Right atrium auricular region (tissue), 2 donors: Measurements from ENCODE around the gene RAB40B. TPM values are rescaled to one million over a fixed set of nuclear protein-coding genes. Genes with fewer than 3 reads are reported as not detected.

Experiments used
- DNase-seq: peaks from one replicate; pipeline ENCODE4 v3.0.0-alpha.2; 2019; ENCODE audit warnings: low spot score
- H3K27ac ChIP-seq, 2 donors: fragments of 200-600 bp; sonication (generic); 1 replicate in 1 of 2; 2 replicates in 1 of 2; pipeline ENCODE4 v1.5.1; 2016 to 2019
- H3K27me3 ChIP-seq, 2 donors: fragments of 200-600 bp; sonication (generic); one replicate each; pipeline versions ENCODE4 v1.5.1 to v1.6.0; 2017 to 2019
- H3K36me3 ChIP-seq: fragments of 200-600 bp; sonication (generic); one replicate; pipeline ENCODE4 v1.5.1; 2016
- H3K4me1 ChIP-seq, 2 donors: fragments of 200-600 bp; sonication (generic); one replicate each; pipeline versions ENCODE4 v1.5.1 to v1.6.0; 2017 to 2019
- H3K4me3 ChIP-seq, 2 donors: fragments of 200-600 bp; sonication (generic); 1 replicate in 1 of 2; 2 replicates in 1 of 2; pipeline ENCODE4 v1.5.1; 2017 to 2019; ENCODE audit warnings: mild to moderate bottlenecking in 1 of 2, moderate library complexity in 1 of 2
- H3K9me3 ChIP-seq, 2 donors: fragments of 200-600 bp; sonication (generic); one replicate each; pipeline ENCODE4 v1.5.1; 2019
- total RNA-seq, 2 donors: library from RNA; depleted of rRNA; stranded (reverse); fragments of >200 nt; gene quantifications; one replicate each; pipeline ENCODE4 v1.1.0, GENCODE V29; 2016
- TF ChIP-seq, protein P1 (sequence below), 2 donors: fragments of 200-600 bp; sonication (generic); IDR thresholded peaks; one replicate each; pipeline ENCODE4 v1.5.1; 2019; ENCODE audit warnings: antibody characterized with exemption in 2 of 2

Gene RAB40B
- total RNA-seq, 2 donors from 2014 or later: 10.2 to 20.8 TPM

DNA sequence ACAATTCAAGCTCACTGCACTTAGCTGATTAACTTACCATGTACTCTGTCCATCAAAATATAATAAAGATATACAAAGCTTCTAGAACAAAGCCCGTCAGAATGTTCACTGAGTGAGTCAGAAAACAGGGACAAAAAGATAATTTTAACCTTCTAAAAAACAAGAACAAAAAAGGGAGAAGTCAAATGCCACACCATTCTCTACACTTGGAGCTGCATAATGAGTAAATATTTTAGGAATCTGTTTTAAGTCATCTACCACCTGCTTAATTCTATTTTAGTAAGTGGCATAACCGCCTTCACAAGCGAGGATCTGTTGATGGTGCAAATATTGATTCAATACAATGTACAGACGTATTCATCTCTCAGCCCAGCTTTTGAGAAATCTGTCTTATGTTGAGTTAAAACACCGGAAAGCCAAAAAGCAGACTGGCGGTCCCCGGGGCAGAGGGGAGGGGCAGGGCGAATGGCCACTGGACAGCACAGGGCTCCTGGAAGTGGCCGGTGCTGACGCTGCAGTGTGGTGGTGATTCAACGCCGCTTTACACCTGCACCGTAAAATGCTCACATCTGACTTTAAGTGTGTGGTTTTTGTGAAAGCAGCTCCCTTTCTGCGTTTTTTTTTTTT, 20.1 kb downstream of the RAB40B start:
- no peak for DNase-seq
- Histone ChIP-seq H3K4me1 (no peaks in the 10 kb centered on the region), H3K27ac (no peak overlapping the region), H3K9me3 (peaks cover 0 to 8% of the 10 kb centered on the region in 2 donors), H3K4me3 (no peak overlapping the region), H3K27me3 (no peaks in the 10 kb centered on the region), H3K36me3 (no peaks in the 10 kb centered on the region)
- TF ChIP-seq, protein P1, sequence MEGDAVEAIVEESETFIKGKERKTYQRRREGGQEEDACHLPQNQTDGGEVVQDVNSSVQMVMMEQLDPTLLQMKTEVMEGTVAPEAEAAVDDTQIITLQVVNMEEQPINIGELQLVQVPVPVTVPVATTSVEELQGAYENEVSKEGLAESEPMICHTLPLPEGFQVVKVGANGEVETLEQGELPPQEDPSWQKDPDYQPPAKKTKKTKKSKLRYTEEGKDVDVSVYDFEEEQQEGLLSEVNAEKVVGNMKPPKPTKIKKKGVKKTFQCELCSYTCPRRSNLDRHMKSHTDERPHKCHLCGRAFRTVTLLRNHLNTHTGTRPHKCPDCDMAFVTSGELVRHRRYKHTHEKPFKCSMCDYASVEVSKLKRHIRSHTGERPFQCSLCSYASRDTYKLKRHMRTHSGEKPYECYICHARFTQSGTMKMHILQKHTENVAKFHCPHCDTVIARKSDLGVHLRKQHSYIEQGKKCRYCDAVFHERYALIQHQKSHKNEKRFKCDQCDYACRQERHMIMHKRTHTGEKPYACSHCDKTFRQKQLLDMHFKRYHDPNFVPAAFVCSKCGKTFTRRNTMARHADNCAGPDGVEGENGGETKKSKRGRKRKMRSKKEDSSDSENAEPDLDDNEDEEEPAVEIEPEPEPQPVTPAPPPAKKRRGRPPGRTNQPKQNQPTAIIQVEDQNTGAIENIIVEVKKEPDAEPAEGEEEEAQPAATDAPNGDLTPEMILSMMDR (IDR thresholded peaks at IDR 0.05): no peak

DNA sequence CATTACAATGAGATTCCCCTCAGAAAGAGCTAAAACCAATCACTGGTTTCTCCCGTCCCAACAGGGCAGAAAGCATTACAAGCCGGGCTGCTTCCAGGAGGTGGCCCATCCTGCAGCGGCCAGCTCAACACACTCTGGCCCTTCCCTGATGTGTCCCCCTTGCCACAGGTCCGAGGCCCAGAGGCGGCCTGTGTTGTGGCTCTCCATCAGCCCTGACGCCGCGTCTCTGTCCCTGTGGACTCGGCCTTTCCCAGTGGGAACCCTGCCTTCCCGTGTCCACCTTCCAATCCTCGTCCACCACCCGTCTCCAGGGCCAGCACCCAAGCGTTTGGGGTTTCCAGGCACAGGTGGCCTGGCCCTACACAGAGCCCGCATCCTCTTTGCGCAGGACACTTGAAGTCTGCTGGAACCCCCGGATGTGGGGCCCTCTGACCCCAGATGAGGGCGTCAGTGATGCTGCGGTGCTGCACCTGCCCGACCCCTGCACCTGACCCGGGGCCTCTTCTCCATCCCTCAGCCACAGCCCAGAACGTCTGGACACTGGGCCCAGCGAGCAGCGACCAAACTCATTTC, 21.1 kb downstream of the RAB40B start:
- peaks cover 0 to 8% of the 10 kb centered on the region in 2 donors for H3K9me3 ChIP-seq
- H3K4me1 ChIP-seq: no peaks in the 10 kb centered on the region
- H3K27ac ChIP-seq: no peak overlapping the region
- no peak for DNase-seq
- H3K36me3 ChIP-seq: no peaks in the 10 kb centered on the region
- H3K27me3 ChIP-seq: no peaks in the 10 kb centered on the region
- TF ChIP-seq, protein P1 (IDR thresholded peaks at IDR 0.05): no peak
- H3K4me3 ChIP-seq: no peak overlapping the region

GRCh38 chr17:82675476-82676245, 22.8 kb downstream of the RAB40B start:
- no peaks in the 10 kb centered on the region for H3K27me3 ChIP-seq
- no peaks in the 10 kb centered on the region for H3K4me1 ChIP-seq
- no peak overlapping the region for H3K4me3 ChIP-seq
- H3K9me3 ChIP-seq: no peaks in the 10 kb centered on the region
- H3K27ac ChIP-seq: no peak overlapping the region
- no peak for DNase-seq
- TF ChIP-seq, protein P1 (IDR thresholded peaks at IDR 0.05): no peak
- H3K36me3 ChIP-seq: no peaks in the 10 kb centered on the region

- TF ChIP-seq, protein P1 (IDR thresholded peaks at IDR 0.05): no peak
- DNase-seq: no peak
- Histone ChIP-seq H3K27me3 (no peaks in the 10 kb centered on the region), H3K27ac (no peak overlapping the region), H3K9me3 (no peaks in the 10 kb centered on the region), H3K36me3 (no peaks in the 10 kb centered on the region), H3K4me1 (no peaks in the 10 kb centered on the region), H3K4me3 (no peak overlapping the region)
Observed at GRCh38 chr17:82674656-82675475, 23.6 kb downstream of the RAB40B start.

DNA sequence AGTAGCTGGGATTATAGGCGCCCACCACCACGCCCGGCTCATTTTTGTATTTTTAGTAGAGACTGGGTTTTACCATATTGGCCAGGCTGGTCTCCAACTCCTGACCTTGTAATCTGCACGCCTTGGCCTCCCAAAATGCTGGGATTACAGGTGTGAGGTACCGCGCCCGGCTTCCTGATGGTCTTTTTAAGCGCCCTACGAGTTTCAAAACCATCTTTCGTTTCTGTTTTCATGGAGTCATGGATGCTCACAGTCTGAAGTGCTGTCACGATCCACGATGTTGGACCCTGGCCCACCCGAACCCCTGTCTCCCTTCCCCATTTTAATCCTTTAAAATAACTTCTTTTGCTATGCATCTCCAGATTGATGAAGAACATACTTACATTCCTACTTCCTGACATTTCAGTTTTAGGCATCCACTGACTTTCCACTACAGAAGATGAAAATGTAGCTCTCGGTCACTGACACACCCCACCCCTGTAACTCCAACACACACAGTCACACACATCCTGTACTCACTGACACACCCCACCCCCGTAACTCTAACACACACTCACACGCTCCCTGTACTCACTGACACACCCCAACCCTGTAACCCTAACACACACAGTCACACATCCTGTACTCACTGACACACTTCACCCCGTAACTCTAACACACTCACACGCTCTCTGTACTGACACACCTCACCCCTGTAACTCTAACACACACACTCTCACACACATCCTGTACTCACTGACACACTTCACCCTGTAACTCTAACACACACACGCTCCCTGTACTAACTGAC, 27.6 kb downstream of the RAB40B start:
- H3K27me3 ChIP-seq: no peaks in the 10 kb centered on the region
- no peak for DNase-seq
- H3K27ac ChIP-seq: peak overlapping the region; percentile 76 to 90
- no peaks in the 10 kb centered on the region for H3K9me3 ChIP-seq
- TF ChIP-seq, protein P1 (IDR thresholded peaks at IDR 0.05): no peak
- no peaks in the 10 kb centered on the region for H3K36me3 ChIP-seq
- H3K4me3 ChIP-seq: no peak overlapping the region
- H3K4me1 ChIP-seq: peaks cover 0 to 5% of the 10 kb centered on the region in 2 donors
